HepG2 (cell line): ENCODE results near the gene DCAF4.

Experiments
- BRCA1 ChIP-seq: sonication (generic); formaldehyde crosslinking; IDR thresholded peaks from 2 replicates; pipeline ENCODE4 v1.4.0; 2020; ENCODE audit warnings: missing genetic modification reagents
- CEBPB ChIP-seq: IDR thresholded peaks from 2 replicates; pipeline ENCODE4 v1.6.1; 2011; ENCODE audit warnings: low read depth, low read length, improper control_type of control experiment, borderline replicate concordance
- CTCF ChIP-seq: sonication (generic); formaldehyde crosslinking; IDR thresholded peaks from 2 replicates; pipeline ENCODE4 v1.5.0; 2020; ENCODE audit warnings: mild to moderate bottlenecking, missing genetic modification reagents, moderate library complexity
- HOXA7 ChIP-seq: sonication (generic); formaldehyde crosslinking; IDR thresholded peaks from 2 replicates; pipeline ENCODE4 v1.8.1; 2022; ENCODE audit warnings: mild to moderate bottlenecking, missing genetic modification reagents, moderate library complexity
- HOXD1 ChIP-seq: sonication (generic); formaldehyde crosslinking; IDR thresholded peaks from 2 replicates; pipeline ENCODE4 v1.5.0; 2020; ENCODE audit warnings: missing genetic modification reagents
- SAP130 ChIP-seq: IDR thresholded peaks from 2 replicates; pipeline ENCODE4 v1.6.1; 2016; ENCODE audit warnings: low read depth
- SNAPC5 ChIP-seq: sonication (generic); formaldehyde crosslinking; IDR thresholded peaks from 2 replicates; pipeline ENCODE4 v1.8.1; 2023; ENCODE audit warnings: mild to moderate bottlenecking, missing genetic modification reagents, borderline replicate concordance
- SRF ChIP-seq: IDR thresholded peaks from 2 replicates; pipeline ENCODE4 v1.6.1; 2011; ENCODE audit warnings: mild to moderate bottlenecking, low read depth, low read length, moderate library complexity
- ZMYM2 ChIP-seq: sonication (generic); formaldehyde crosslinking; IDR thresholded peaks from 2 replicates; pipeline ENCODE4 v1.8.0; 2022; ENCODE audit warnings: mild to moderate bottlenecking, missing genetic modification reagents
- ZNF207 ChIP-seq: fragments of 450-650 bp; IDR thresholded peaks from 2 replicates; pipeline ENCODE4 v1.6.1; 2016; ENCODE audit warnings: antibody characterized with exemption, borderline replicate concordance
- ZNF597 ChIP-seq: sonication (generic); formaldehyde crosslinking; IDR thresholded peaks from 2 replicates; pipeline ENCODE4 v1.5.0; 2020; ENCODE audit warnings: missing genetic modification reagents
- ZNF768 ChIP-seq: sonication (generic); formaldehyde crosslinking; IDR thresholded peaks from 2 replicates; pipeline ENCODE4 v1.4.0; 2020; ENCODE audit warnings: missing genetic modification reagents

GRCh38 chr14:72889366-72889765, 36.9 kb upstream of the DCAF4 start:
- TF ChIP-seq BRCA1 (CRISPR knock-in tag) (no peak), ZNF597 (CRISPR knock-in tag) (no peak), CTCF (CRISPR knock-in tag) (no peak), ZNF207 (no peak), ZNF768 (CRISPR knock-in tag) (no peak), CEBPB (no peak), SNAPC5 (CRISPR knock-in tag) (no peak), SAP130 (CRISPR knock-in tag) (no peak), HOXD1 (no peak), HOXA7 (CRISPR knock-in tag) (no peak), SRF (no peak), ZMYM2 (no peak)
